ENCODE measurements around the gene CYP4F2. TPM values are rescaled to one million over a fixed set of nuclear protein-coding genes. Genes with fewer than 3 reads are reported as not detected.
"Not testable (repeated sequence)": the region's sequence is repeated elsewhere in the genome, so short reads cannot be mapped to it uniquely, and the experiment has no call there.

Gene CYP4F2
- total RNA-seq, 1 experiment from 2014 or later = not detected

DNA sequence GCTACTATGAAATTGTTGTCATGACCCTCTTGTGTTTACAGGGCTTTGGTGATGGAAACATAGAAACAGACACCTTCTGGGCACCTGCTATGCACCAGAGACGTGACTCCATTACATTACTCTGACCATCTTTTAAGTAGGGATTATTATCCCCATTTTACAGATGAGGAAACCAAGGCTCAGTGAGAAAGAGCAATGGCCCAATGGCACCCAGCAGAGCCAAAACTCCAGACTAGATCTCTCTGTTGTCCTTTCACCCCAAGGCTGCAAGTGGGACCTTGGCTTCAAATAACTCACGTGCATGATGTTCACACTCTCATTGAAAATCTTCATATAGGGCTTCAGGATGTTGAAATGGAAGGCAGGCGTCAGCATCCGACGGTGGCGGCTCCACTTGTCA is 5.9 kb downstream of the CYP4F2 start:
- intact Hi-C loops (cut with micrococcal nuclease; ENCODE audit: unreplicated experiment) = no loop called here
- CTCF ChIA-PET = no interaction called here
- no peaks in the 10 kb centered on the region for H3K27me3 Mint-ChIP-seq (ENCODE audit: unreplicated experiment)
- no TSS peak for BruUV-seq (replicated peaks)
- no peak overlapping the region for H3K4me3 Mint-ChIP-seq (ENCODE audit: low read depth, unreplicated experiment)
- DNase-seq = no peak
- no peak overlapping the region for H3K27ac Mint-ChIP-seq (ENCODE audit: unreplicated experiment)
- no peaks in the 10 kb centered on the region for H3K36me3 Mint-ChIP-seq (ENCODE audit: insufficient read depth, unreplicated experiment)
- no peaks in the 10 kb centered on the region for H3K4me1 Mint-ChIP-seq (ENCODE audit: low read depth, unreplicated experiment)
- TF ChIP-seq, protein P1, sequence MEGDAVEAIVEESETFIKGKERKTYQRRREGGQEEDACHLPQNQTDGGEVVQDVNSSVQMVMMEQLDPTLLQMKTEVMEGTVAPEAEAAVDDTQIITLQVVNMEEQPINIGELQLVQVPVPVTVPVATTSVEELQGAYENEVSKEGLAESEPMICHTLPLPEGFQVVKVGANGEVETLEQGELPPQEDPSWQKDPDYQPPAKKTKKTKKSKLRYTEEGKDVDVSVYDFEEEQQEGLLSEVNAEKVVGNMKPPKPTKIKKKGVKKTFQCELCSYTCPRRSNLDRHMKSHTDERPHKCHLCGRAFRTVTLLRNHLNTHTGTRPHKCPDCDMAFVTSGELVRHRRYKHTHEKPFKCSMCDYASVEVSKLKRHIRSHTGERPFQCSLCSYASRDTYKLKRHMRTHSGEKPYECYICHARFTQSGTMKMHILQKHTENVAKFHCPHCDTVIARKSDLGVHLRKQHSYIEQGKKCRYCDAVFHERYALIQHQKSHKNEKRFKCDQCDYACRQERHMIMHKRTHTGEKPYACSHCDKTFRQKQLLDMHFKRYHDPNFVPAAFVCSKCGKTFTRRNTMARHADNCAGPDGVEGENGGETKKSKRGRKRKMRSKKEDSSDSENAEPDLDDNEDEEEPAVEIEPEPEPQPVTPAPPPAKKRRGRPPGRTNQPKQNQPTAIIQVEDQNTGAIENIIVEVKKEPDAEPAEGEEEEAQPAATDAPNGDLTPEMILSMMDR (IDR thresholded peaks at IDR 0.05; ENCODE audit: unreplicated experiment) = no peak
- H3K9me3 Mint-ChIP-seq (ENCODE audit: low read depth, unreplicated experiment) = peaks cover 4% of the 10 kb centered on the region

DNA sequence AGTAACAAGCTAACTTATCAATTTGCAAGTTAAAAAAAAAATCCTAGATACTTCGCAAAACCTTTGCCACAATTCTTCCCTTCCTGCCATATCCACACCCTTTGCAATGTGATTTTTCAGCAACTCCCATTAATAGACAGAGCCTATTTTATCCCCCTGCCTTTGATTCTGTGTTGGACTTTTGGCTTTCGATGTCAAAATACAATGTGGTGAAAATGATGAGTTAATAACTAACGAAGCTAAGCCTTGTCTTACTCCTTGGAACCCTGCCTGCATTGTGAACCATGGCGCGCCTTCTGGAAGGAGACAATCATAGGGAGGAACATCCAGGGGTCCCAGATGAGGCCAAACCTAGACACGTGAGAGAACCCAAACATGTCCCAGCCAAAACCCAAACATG is 6.4 kb downstream of the CYP4F2 start:
- Mint-ChIP-seq H3K36me3 (ENCODE audit: insufficient read depth, unreplicated experiment) (no peaks in the 10 kb centered on the region), H3K4me1 (ENCODE audit: low read depth, unreplicated experiment) (no peaks in the 10 kb centered on the region), H3K9me3 (ENCODE audit: low read depth, unreplicated experiment) (peaks cover 4% of the 10 kb centered on the region), H3K27me3 (ENCODE audit: unreplicated experiment) (no peaks in the 10 kb centered on the region), H3K27ac (ENCODE audit: unreplicated experiment) (no peak overlapping the region), H3K4me3 (ENCODE audit: low read depth, unreplicated experiment) (no peak overlapping the region)
- intact Hi-C loops (cut with micrococcal nuclease; ENCODE audit: unreplicated experiment) = no loop called here
- TF ChIP-seq, protein P1 (IDR thresholded peaks at IDR 0.05; ENCODE audit: unreplicated experiment) = no peak
- CTCF ChIA-PET = no interaction called here
- BruUV-seq (replicated peaks) = no TSS peak
- no peak for DNase-seq

DNA sequence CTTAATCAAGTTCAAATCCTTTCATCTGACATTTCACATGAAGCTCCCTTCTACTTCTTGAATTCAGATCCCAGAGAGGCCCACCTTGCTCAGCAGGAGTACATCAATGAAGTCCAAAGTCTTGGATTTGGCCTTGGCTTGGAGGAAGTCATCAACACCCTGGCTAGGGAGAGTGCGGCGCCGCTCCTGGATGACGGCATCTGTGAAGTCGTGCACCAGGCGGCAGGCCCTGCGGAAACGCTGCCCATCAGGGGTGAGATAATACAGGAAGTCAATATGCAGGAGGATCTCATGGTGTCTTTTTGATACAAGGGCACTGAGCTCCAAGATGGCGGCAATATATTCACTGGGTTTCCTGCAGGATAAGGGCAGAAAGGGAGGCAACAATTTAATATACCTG is 8.5 kb downstream of the CYP4F2 start:
- H3K27ac Mint-ChIP-seq (ENCODE audit: unreplicated experiment); CTCF ChIA-PET; intact Hi-C loops (cut with micrococcal nuclease; ENCODE audit: unreplicated experiment); BruUV-seq (replicated peaks); H3K9me3 Mint-ChIP-seq (ENCODE audit: low read depth, unreplicated experiment); H3K36me3 Mint-ChIP-seq (ENCODE audit: insufficient read depth, unreplicated experiment); H3K4me3 Mint-ChIP-seq (ENCODE audit: low read depth, unreplicated experiment); DNase-seq; H3K4me1 Mint-ChIP-seq (ENCODE audit: low read depth, unreplicated experiment): not testable (repeated sequence)
- peaks cover 12% of the 10 kb centered on the region for H3K27me3 Mint-ChIP-seq (ENCODE audit: unreplicated experiment)

DNA sequence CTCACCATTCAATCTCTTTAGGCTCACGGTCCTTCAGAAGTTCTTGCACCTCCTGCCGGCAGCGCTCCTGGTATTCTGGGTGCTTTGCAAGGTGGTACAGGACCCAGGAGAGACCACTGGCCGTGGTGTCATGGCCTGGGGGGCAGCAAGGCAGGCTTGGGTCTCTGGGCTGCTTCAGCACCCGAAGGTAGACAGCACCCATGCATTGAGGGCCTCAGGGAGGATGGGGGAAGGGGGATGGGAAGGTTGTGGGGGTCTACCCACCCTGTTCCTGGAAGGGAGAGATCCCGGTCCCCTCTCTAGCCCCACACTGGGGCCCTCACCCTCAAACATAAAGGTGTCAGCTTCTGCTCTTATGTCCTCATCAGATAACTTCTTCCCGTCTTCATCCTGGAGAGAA is 12.0 kb downstream of the CYP4F2 start:
- H3K27ac Mint-ChIP-seq (ENCODE audit: unreplicated experiment) = no peak overlapping the region
- no peak for DNase-seq
- H3K27me3 Mint-ChIP-seq (ENCODE audit: unreplicated experiment) = peaks cover 13% of the 10 kb centered on the region
- no peak overlapping the region for H3K4me3 Mint-ChIP-seq (ENCODE audit: low read depth, unreplicated experiment)
- H3K4me1 Mint-ChIP-seq (ENCODE audit: low read depth, unreplicated experiment) = no peaks in the 10 kb centered on the region
- no TSS peak for BruUV-seq (replicated peaks)
- TF ChIP-seq, protein P1 (IDR thresholded peaks at IDR 0.05; ENCODE audit: unreplicated experiment) = no peak
- H3K9me3 Mint-ChIP-seq (ENCODE audit: low read depth, unreplicated experiment) = no peaks in the 10 kb centered on the region
- no peaks in the 10 kb centered on the region for H3K36me3 Mint-ChIP-seq (ENCODE audit: insufficient read depth, unreplicated experiment)
- CTCF ChIA-PET = no interaction called here
- intact Hi-C loops (cut with micrococcal nuclease; ENCODE audit: unreplicated experiment) = no loop called here

DNA sequence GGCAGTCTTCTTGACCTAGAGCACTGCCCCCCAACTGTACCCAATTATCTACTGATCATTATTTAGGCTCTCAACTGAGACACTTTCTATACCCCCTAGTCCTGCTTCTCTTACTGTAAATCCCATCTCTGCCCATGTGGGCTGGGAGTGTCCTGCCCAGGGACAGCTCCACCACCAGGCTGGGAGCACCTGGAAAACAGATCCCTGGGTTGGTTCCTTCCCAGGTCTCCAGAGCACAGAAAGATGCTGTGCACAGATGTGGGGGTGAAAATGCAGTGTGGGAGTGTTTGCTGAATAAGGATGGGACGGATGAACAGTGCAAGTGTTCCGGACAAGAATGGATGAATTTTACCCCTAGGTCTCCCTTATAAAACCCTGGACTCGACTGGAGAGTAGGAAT is 12.7 kb downstream of the CYP4F2 start:
- H3K4me1 Mint-ChIP-seq (ENCODE audit: low read depth, unreplicated experiment) = no peaks in the 10 kb centered on the region
- H3K36me3 Mint-ChIP-seq (ENCODE audit: insufficient read depth, unreplicated experiment) = no peaks in the 10 kb centered on the region
- DNase-seq = no peak
- no TSS peak for BruUV-seq (replicated peaks)
- no peak overlapping the region for H3K27ac Mint-ChIP-seq (ENCODE audit: unreplicated experiment)
- H3K4me3 Mint-ChIP-seq (ENCODE audit: low read depth, unreplicated experiment) = no peak overlapping the region
- intact Hi-C loops (cut with micrococcal nuclease; ENCODE audit: unreplicated experiment) = no loop called here
- TF ChIP-seq, protein P1 (IDR thresholded peaks at IDR 0.05; ENCODE audit: unreplicated experiment) = no peak
- H3K27me3 Mint-ChIP-seq (ENCODE audit: unreplicated experiment) = peaks cover 13% of the 10 kb centered on the region
- H3K9me3 Mint-ChIP-seq (ENCODE audit: low read depth, unreplicated experiment) = no peaks in the 10 kb centered on the region
- CTCF ChIA-PET = interaction anchor here (0.5 kb wide), 1 partner anchor 55 kb away, joined by 3 read pairs; no protein-coding TSS in a partner anchor

DNA sequence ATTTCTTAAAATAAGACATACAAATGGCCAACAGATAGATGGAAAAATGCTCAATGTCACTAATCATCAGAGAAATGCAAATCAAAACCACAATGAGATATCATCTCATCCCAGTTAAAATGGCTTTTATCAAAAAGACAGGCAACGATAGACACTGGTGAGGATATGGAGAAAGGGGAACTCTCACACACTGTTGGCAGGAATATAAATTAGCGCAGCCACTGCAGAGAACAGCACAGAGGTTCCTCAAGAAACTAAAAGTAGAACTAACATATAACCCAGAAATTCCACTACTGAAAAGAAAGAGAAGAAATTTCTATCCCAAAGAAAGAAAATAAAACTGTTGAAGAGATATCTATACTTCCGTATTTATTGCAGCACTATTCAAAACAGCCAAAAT is 14.5 kb downstream of the CYP4F2 start:
- H3K27ac Mint-ChIP-seq (ENCODE audit: unreplicated experiment); intact Hi-C loops (cut with micrococcal nuclease; ENCODE audit: unreplicated experiment); H3K36me3 Mint-ChIP-seq (ENCODE audit: insufficient read depth, unreplicated experiment); H3K4me1 Mint-ChIP-seq (ENCODE audit: low read depth, unreplicated experiment); DNase-seq; H3K9me3 Mint-ChIP-seq (ENCODE audit: low read depth, unreplicated experiment); BruUV-seq (replicated peaks); CTCF ChIA-PET; H3K4me3 Mint-ChIP-seq (ENCODE audit: low read depth, unreplicated experiment): not testable (repeated sequence)
- H3K27me3 Mint-ChIP-seq (ENCODE audit: unreplicated experiment) = peaks cover 13% of the 10 kb centered on the region

All from Calu3 (cell line).